ENCODE results near the gene DLST.

The DLST gene

GRCh38 chr14:74888164-74889158 lies 6.7 kb downstream of the DLST start:
- Histone ChIP-seq H2AFZ (ENCODE audit: low read length) (no peak overlapping the region), H3K4me1 (ENCODE audit: low read length) (peaks cover 21% of the 10 kb centered on the region), H3F3A (ENCODE audit: insufficient read depth, low read length) (peaks cover 17% of the 10 kb centered on the region), H3K9ac (ENCODE audit: low read length) (no peak overlapping the region), H3K9me2 (replicated peaks; ENCODE audit: insufficient read depth, low read length) (no peaks in the 10 kb centered on the region), H3K27ac (ENCODE audit: low read length) (no peak overlapping the region), H3K4me2 (ENCODE audit: low read depth, low read length) (no peak overlapping the region), H3K4me3 (ENCODE audit: low read length) (no peak overlapping the region), H3K36me3 (replicated peaks; ENCODE audit: insufficient read depth, low read length) (no peaks in the 10 kb centered on the region), H4K20me1 (ENCODE audit: insufficient read depth, low read length) (peaks cover 3% of the 10 kb centered on the region; the same call in 1 of the 2 replicates), H3K27me3 (replicated peaks; ENCODE audit: insufficient read depth, low read length) (no peaks in the 10 kb centered on the region), H3K9me3 (replicated peaks; ENCODE audit: insufficient read depth, low read length) (no peaks in the 10 kb centered on the region), H3K79me2 (ENCODE audit: low read length) (peaks cover 45% of the 10 kb centered on the region)
- DNase-seq: no peak
- TF ChIP-seq CTCF (IDR thresholded peaks at IDR 0.05; ENCODE audit: low read length): no peak
- no peak for TF ChIP-seq EZH2phosphoT487 (IDR thresholded peaks at IDR 0.05; ENCODE audit: low read length)
- TF ChIP-seq EZH2 (optimal IDR thresholded peaks at IDR 0.05; ENCODE audit: low read depth, low read length): no peak

DNA sequence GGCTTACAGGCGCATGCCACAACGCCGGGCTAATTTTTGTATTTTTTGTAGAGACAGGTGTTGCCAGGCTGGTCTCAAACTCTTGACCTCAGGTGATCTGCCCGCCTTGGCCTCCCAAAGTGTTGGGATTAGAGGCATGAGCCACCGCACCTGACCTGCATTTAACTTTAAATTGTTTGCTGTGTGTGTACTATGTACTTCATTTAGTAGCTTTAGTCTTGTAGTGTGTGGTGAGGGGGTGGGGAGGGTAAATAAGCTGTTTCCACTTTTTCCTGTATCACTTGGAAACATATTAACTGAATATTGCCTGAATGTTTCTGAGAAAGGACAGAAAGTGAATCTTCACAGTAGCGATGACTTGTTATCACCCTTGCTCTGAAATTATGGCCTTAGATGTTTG lies 8.5 kb downstream of the DLST start:
- no peak for DNase-seq
- Histone ChIP-seq H4K20me1 (ENCODE audit: insufficient read depth, low read length) (0 out of 2 replicates have a peak, but pooled peaks cover 3% of the 10 kb centered on the region), H3K4me3 (ENCODE audit: low read length) (no peak overlapping the region), H3K9ac (ENCODE audit: low read length) (no peak overlapping the region), H3F3A (ENCODE audit: insufficient read depth, low read length) (peaks cover 27% of the 10 kb centered on the region), H3K9me2 (replicated peaks; ENCODE audit: insufficient read depth, low read length) (no peaks in the 10 kb centered on the region), H3K79me2 (ENCODE audit: low read length) (peaks cover 33% of the 10 kb centered on the region), H2AFZ (ENCODE audit: low read length) (no peak overlapping the region), H3K36me3 (replicated peaks; ENCODE audit: insufficient read depth, low read length) (0 out of 2 replicates have a peak, but pooled peaks cover 2% of the 10 kb centered on the region), H3K27me3 (replicated peaks; ENCODE audit: insufficient read depth, low read length) (no peaks in the 10 kb centered on the region), H3K9me3 (replicated peaks; ENCODE audit: insufficient read depth, low read length) (no peaks in the 10 kb centered on the region), H3K4me2 (ENCODE audit: low read depth, low read length) (no peak overlapping the region), H3K4me1 (ENCODE audit: low read length) (peaks cover 33% of the 10 kb centered on the region), H3K27ac (ENCODE audit: low read length) (no peak overlapping the region)
- TF ChIP-seq CTCF (IDR thresholded peaks at IDR 0.05; ENCODE audit: low read length): no peak
- no peak for TF ChIP-seq EZH2phosphoT487 (IDR thresholded peaks at IDR 0.05; ENCODE audit: low read length)
- no peak for TF ChIP-seq EZH2 (optimal IDR thresholded peaks at IDR 0.05; ENCODE audit: low read depth, low read length)

- Histone ChIP-seq H2AFZ (ENCODE audit: low read length) (no peak overlapping the region), H3K4me1 (ENCODE audit: low read length) (peaks cover 33% of the 10 kb centered on the region), H3K9me3 (replicated peaks; ENCODE audit: insufficient read depth, low read length) (no peaks in the 10 kb centered on the region), H3F3A (ENCODE audit: insufficient read depth, low read length) (peaks cover 27% of the 10 kb centered on the region), H3K4me3 (ENCODE audit: low read length) (no peak overlapping the region), H3K9ac (ENCODE audit: low read length) (no peak overlapping the region), H3K79me2 (ENCODE audit: low read length) (peaks cover 24% of the 10 kb centered on the region), H4K20me1 (ENCODE audit: insufficient read depth, low read length) (0 out of 2 replicates have a peak, but pooled peaks cover 3% of the 10 kb centered on the region), H3K27me3 (replicated peaks; ENCODE audit: insufficient read depth, low read length) (no peaks in the 10 kb centered on the region), H3K27ac (ENCODE audit: low read length) (no peak overlapping the region), H3K36me3 (replicated peaks; ENCODE audit: insufficient read depth, low read length) (0 out of 2 replicates have a peak, but pooled peaks cover 3% of the 10 kb centered on the region), H3K4me2 (ENCODE audit: low read depth, low read length) (no peak overlapping the region), H3K9me2 (replicated peaks; ENCODE audit: insufficient read depth, low read length) (no peaks in the 10 kb centered on the region)
- TF ChIP-seq EZH2phosphoT487 (IDR thresholded peaks at IDR 0.05; ENCODE audit: low read length) (no peak), EZH2 (optimal IDR thresholded peaks at IDR 0.05; ENCODE audit: low read depth, low read length) (no peak), CTCF (IDR thresholded peaks at IDR 0.05; ENCODE audit: low read length) (no peak)
- no peak for DNase-seq
These were observed 10.2 kb downstream of the DLST start for GRCh38 chr14:74891870-74892269.
